ENCODE measurements around the gene TTC6.

DNA sequence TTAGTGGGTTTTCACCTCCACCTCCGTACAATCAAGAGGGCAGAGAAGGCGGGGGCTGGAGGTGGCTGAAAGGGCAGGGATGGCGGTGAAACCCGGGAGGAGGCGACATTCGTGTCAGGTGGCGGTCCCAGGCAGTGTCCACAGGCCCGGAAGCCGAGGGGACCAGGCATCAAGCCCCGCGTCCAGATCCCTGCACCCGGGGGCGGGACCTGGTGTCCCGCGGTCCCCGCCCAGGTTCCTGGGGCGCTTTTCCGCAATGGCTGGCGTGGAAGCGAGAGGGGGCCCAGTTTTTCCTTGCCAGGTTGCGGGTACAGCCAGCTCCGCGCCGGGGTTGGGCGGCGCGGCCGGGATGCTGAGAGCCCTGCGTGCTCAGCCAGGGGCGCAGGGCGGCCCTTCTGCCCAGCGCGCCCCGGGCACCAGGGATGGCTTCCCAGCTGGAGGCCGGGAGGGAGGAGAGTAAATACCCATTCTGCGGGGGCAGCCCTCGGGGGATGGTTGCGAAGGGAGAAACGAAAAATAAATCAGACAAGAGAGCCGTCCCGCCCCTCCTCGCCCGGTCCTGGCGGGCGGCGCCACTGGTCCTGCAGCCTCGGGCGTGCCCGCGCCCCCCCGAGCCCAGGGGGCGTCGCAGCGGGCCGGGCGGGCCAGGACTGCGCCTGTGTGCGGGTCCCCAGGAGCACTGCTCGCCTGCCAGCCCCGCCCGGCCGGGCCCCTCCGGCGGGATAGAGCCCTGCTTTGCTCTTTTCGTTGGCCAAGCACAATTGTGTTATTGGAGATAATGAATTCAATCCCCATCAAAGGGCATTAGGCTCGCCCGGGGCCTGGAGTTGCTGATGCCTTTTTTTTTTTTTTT lies 11.8 kb upstream of the TTC6 start:
- TF ChIP-seq, protein P1, sequence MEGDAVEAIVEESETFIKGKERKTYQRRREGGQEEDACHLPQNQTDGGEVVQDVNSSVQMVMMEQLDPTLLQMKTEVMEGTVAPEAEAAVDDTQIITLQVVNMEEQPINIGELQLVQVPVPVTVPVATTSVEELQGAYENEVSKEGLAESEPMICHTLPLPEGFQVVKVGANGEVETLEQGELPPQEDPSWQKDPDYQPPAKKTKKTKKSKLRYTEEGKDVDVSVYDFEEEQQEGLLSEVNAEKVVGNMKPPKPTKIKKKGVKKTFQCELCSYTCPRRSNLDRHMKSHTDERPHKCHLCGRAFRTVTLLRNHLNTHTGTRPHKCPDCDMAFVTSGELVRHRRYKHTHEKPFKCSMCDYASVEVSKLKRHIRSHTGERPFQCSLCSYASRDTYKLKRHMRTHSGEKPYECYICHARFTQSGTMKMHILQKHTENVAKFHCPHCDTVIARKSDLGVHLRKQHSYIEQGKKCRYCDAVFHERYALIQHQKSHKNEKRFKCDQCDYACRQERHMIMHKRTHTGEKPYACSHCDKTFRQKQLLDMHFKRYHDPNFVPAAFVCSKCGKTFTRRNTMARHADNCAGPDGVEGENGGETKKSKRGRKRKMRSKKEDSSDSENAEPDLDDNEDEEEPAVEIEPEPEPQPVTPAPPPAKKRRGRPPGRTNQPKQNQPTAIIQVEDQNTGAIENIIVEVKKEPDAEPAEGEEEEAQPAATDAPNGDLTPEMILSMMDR (IDR thresholded peaks at IDR 0.05; ENCODE audit: extremely low read depth in 1 of 2, insufficient read depth in 1 of 2, low read depth in 1 of 2, low read length in 2 of 2): no peak
- TF ChIP-seq EZH2 (IDR thresholded peaks at IDR 0.05; ENCODE audit: borderline replicate concordance, low read depth, low read length, severe bottlenecking) (peak; percentile 94), POLR2A (IDR thresholded peaks at IDR 0.05; ENCODE audit: low read depth, low read length) (no peak), MYC (IDR thresholded peaks at IDR 0.05; ENCODE audit: low read depth, low read length) (no peak)
- TF ChIP-seq, protein P2, sequence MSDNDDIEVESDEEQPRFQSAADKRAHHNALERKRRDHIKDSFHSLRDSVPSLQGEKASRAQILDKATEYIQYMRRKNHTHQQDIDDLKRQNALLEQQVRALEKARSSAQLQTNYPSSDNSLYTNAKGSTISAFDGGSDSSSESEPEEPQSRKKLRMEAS (IDR thresholded peaks at IDR 0.05; ENCODE audit: insufficient read depth, insufficient read length): no peak
